ENCODE results near the gene EYS. TPM values are rescaled to one million over a fixed set of nuclear protein-coding genes. Genes with fewer than 3 reads are reported as not detected.
"Not testable (repeated sequence)": the region's sequence is repeated elsewhere in the genome, so short reads cannot be mapped to it uniquely, and the experiment has no call there.

EYS gene
- total RNA-seq, 1 donor from 2014 or later: not detected

DNA sequence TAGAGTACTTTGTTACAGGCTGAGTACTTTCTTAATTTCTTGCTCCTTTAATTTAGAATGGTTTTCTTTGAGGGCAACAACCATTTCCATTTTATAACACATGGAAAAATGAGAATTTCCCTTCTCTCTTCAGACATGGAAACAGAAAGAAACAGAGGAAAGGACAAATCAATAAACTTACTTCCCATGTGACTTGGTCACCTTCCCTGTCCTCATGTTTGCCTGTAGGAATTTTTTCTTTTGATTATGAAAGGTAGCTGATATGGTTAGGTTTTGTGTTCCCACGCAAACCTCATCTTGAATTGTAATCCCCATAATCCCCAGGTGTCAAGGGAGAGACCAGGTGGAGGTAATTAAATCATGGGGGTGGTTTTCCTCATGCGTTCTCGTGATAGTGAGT is 1901.7 kb downstream of the EYS start:
- intact Hi-C loops (cut with DNase I): no loop called here
- no peaks in the 10 kb centered on the region for H3K27me3 ChIP-seq
- H3K4me1 ChIP-seq: no peaks in the 10 kb centered on the region
- DNase-seq (ENCODE audit: low spot score in 2 of 2): no peak
- no peaks in the 10 kb centered on the region for H3K36me3 ChIP-seq
- TF ChIP-seq, protein P1, sequence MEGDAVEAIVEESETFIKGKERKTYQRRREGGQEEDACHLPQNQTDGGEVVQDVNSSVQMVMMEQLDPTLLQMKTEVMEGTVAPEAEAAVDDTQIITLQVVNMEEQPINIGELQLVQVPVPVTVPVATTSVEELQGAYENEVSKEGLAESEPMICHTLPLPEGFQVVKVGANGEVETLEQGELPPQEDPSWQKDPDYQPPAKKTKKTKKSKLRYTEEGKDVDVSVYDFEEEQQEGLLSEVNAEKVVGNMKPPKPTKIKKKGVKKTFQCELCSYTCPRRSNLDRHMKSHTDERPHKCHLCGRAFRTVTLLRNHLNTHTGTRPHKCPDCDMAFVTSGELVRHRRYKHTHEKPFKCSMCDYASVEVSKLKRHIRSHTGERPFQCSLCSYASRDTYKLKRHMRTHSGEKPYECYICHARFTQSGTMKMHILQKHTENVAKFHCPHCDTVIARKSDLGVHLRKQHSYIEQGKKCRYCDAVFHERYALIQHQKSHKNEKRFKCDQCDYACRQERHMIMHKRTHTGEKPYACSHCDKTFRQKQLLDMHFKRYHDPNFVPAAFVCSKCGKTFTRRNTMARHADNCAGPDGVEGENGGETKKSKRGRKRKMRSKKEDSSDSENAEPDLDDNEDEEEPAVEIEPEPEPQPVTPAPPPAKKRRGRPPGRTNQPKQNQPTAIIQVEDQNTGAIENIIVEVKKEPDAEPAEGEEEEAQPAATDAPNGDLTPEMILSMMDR (IDR thresholded peaks at IDR 0.05): no peak
- no peak overlapping the region for H3K4me3 ChIP-seq
- H3K27ac ChIP-seq: no peak overlapping the region
- H3K9me3 ChIP-seq: no peaks in the 10 kb centered on the region

DNA sequence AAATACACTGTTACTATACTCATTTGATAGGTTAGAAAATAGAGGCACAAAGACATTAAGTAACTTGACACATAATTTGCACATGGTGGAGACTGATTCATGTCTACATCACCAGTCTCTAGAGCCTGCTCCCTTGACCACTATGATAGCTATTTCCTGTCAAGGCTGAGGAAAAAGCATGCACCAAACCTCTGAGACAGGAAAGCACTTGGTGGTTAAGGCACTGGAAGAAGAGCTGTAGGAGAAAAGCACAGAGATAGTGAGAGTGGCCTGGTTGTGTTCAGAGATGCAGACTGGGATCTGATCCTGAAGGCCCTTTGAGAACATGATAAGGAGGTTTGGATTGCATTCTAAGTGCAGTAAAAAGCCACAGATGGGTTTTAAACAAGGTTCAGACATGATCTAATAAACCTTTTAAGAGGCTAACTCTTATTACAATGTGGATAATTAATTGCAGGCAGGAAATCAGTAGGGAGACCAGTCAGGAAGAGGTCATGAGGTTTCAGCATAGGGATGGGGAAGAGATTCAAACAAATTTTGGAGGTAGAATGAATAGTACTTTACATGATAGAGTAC is 1902.6 kb downstream of the EYS start:
- TF ChIP-seq, protein P1 (IDR thresholded peaks at IDR 0.05): no peak
- Histone ChIP-seq H3K4me1 (no peaks in the 10 kb centered on the region), H3K27ac (no peak overlapping the region), H3K4me3 (no peak overlapping the region), H3K27me3 (no peaks in the 10 kb centered on the region), H3K36me3 (no peaks in the 10 kb centered on the region), H3K9me3 (no peaks in the 10 kb centered on the region)
- intact Hi-C loops (cut with DNase I): no loop called here
- DNase-seq (ENCODE audit: low spot score in 2 of 2): no peak

DNA sequence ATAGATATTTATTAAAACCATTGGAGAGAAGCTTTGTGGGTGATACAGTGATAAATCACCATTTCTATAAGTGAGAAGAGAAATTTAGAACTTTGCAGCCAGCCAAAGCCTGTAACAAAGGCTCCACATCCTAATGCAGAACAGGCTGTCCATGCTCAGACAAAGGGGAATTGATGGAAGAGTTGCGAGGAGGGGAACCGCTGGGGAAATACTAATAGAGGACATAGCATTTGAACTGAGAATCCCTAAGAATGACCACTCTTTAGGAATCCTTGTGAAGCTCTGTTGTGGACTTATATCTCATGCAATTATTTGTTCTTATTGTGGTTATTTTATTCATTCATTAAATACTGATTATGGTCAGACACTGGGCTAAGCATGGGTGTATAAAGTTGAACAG is 1903.7 kb downstream of the EYS start:
- intact Hi-C loops (cut with DNase I): no loop called here
- H3K27me3 ChIP-seq: no peaks in the 10 kb centered on the region

DNA sequence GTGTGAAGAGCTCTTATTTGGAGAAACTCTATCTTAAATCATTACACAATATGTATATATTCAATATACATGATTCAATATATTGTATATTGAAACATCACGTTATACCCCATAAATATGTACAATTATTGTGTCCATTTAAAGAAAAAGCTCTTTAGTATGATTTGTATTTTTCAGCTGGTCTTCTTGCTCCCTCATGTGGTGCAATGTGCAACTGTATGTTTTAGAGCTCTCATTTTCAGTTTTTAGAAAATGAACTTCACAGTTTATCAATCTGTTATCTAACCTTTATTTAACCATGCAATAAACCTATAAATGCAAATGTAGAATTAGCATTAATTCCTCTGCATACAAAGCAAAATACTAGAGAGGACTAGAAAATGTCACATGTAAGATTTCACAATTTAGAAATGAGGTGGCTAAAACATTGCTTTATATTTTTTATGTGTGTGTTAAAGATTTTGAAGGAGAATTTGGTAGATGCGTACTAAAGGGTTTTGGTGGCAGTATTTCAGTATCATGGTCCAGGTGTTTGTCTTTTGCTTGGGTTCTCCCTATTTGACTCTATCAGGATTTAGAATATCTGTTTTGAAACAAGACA is 1904.3 kb downstream of the EYS start:
- H3K4me3 ChIP-seq: no peak overlapping the region
- H3K9me3 ChIP-seq: no peaks in the 10 kb centered on the region
- no peaks in the 10 kb centered on the region for H3K4me1 ChIP-seq
- TF ChIP-seq, protein P1 (IDR thresholded peaks at IDR 0.05): peak in 2 of 3 experiments; percentile 15 to 20
- intact Hi-C loops (cut with DNase I): no loop called here
- H3K36me3 ChIP-seq: no peaks in the 10 kb centered on the region
- H3K27me3 ChIP-seq: no peaks in the 10 kb centered on the region
- no peak overlapping the region for H3K27ac ChIP-seq
- DNase-seq (ENCODE audit: low spot score in 2 of 2): no peak

More for the DNA sequence above, 1903.7 kb downstream of the EYS start:
- H3K27ac ChIP-seq: no peak overlapping the region
- TF ChIP-seq, protein P1 (IDR thresholded peaks at IDR 0.05): no peak
- H3K4me3 ChIP-seq: no peak overlapping the region
- no peaks in the 10 kb centered on the region for H3K36me3 ChIP-seq
- no peak for DNase-seq (ENCODE audit: low spot score in 2 of 2)
- H3K9me3 ChIP-seq: no peaks in the 10 kb centered on the region
- H3K4me1 ChIP-seq: no peaks in the 10 kb centered on the region

DNA sequence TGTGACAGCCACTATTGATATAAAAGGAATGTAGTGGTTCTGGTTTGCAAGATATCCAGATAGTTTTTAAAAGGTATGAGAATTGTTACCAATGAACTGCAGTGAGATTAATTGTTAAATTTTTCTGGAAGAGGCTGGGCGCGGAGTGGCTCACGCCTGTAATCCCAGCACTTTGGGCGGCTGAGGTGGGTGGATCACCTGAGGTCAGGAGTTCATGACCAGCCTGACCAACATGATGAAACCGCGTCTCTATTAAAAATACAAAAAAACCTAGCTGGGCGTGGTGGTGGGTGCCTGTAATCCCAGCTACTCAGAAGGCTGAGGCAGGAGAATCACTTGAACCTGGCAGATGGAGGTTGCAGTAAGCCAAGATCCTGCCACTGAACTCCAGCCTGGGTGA is 1906.6 kb downstream of the EYS start:
- H3K9me3 ChIP-seq; H3K36me3 ChIP-seq; H3K4me3 ChIP-seq; intact Hi-C loops (cut with DNase I); H3K4me1 ChIP-seq; H3K27ac ChIP-seq; H3K27me3 ChIP-seq; DNase-seq (ENCODE audit: low spot score in 2 of 2): not testable (repeated sequence)

DNA sequence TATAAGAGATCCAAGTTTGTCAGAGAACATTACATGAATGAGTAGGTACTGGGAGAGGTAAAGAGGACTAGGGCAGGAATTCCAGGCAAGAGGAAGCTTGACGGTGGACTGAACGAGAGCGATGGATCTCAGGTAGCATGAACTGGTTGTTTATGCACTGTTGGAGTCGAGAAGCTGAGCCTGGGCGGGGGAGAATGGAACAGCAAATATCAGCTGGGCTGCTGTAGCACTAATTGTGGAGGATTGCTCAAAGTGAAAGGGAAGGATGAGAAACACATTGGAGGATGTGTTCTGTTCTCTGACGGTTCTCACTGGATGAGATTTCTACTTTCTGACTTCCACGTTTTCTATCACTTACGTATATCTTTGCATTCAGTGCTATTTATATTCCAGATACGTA is 1907.2 kb downstream of the EYS start:
- no peak for DNase-seq (ENCODE audit: low spot score in 2 of 2)
- Histone ChIP-seq H3K27ac (no peak overlapping the region), H3K36me3 (no peaks in the 10 kb centered on the region), H3K9me3 (no peaks in the 10 kb centered on the region), H3K4me3 (no peak overlapping the region), H3K4me1 (no peaks in the 10 kb centered on the region), H3K27me3 (no peaks in the 10 kb centered on the region)
- TF ChIP-seq, protein P1 (IDR thresholded peaks at IDR 0.05): no peak
- intact Hi-C loops (cut with DNase I): no loop called here

Data from ascending aorta (tissue), 2 donors.